HG02623 (cell line): ENCODE measurements around the gene CTR9.

Experiments
- ATAC-seq: cut with Tn5 transposase; IDR thresholded peaks from one replicate; pipeline ENCODE4 v1.9.1; 2021; ENCODE audit warnings: moderate library complexity; ENCODE audit not compliant: unreplicated experiment

The CTR9 gene

GRCh38 chr11:10779086-10779485 is 28.0 kb downstream of the CTR9 start:
- no peak for ATAC-seq

DNA sequence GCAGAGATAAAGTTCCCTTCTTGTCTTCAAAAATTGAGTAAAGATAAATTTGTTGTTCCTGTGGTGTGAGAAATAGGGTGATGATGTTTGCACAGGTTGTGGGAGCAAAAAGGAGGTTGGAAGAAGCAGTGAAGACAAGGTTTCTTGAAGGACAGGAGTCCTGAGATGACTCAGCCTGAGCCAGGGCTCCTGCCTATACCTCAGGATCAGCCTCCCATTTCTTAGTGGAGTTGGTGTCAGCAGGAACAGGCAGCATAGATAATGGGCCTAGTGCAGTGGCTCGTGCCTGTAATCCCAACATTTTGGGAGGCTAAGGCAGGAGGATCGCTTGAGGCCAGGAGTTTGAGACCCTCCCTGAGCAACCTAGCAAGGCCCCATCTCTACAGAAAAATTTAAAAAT is 29.0 kb downstream of the CTR9 start:
- ATAC-seq: no peak

GRCh38 chr11:10784232-10785145 is 33.4 kb downstream of the CTR9 start:
- no peak for ATAC-seq

GRCh38 chr11:10785146-10785474 is 34.1 kb downstream of the CTR9 start:
- no peak for ATAC-seq

DNA sequence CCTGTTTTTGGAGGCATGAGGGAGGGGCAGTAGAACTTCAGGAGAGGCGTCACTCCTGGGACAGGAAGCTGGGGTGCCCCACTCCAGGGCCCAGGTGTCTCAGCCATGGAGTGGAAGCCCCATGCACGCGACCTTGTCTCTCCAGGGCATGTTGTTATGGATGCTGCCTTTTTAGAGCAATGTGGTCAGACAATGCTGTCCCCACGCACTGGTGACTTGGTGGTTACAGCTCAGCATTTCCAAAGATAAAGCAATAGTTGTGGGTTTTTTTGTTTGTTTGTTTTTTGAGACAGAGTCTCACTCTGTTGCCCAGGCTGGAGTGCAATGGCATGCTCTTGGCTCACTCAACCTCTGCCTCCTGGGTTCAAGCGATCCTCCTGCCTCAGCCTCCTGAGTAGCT is 35.4 kb downstream of the CTR9 start:
- no peak for ATAC-seq

DNA sequence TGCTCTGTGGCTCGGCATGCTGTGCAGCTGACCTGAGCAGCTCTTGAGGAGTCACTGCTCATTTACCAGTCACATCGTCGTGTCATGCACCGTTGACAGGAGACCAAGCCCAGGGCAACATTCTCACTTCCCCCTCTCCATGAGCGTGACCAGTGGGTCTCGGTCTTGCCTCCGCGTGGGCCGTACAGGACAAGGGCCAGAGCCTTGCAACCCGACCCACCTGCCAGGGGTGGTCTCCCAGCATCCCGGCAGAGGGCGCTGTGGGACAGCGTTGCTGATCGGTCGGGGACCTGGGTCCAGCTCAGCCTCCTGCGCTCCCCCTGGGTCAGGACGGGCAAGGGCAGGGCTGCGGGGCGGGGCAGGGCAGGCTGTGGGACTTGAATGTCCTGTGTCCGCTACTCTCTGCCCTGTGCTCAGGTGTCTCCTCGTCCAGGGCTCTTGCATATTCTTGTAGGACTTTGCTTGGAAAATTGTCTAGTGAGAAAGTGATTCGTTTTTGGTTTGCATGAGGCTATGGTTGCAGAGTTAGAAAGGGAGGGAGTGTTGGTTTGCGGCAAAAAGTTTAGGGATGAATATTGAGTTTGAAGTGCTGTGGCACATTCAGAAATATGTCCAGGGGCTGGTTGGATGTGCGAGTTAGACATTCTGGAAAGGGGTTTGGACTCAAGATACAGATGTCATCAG is 41.5 kb downstream of the CTR9 start:
- peak; percentile 83 for ATAC-seq

DNA sequence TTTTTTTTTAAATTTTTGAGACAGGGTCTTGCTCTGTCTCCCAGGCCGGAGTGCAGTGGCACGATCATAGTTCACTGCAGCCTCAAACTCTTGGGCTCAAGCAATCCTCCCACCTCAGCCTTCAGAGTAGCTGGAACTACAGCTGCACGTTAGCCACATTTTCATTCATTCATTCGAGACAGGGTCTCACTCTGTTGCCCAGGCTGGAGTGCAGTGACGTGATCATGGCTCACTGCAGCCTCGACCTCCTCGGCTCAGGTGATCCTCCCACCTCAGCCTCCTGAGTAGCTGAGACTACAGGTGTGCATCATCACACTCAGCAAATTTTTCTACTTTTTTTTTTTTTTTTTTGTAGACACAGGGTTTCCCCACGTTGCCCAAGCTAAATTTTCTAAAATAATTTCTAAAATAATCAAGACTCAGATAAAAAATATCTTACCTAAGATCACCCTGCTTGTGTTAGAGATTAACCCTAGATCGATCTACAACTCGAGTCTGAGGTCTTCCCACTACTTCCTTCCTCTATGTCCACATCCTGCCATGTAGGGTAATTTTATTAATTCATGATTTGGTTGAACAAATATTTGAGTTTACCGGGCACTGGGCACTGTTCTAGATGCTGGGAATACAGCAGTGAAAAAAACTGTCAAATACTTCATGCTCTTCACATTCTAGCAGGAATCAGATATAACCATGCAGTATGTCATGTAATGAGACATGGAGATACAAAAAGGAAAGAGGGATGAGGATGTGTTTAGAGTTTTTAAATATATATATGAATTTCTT is 42.6 kb downstream of the CTR9 start:
- ATAC-seq: no peak

- ATAC-seq: no peak
Observed at GRCh38 chr11:10796191-10796590, 45.1 kb downstream of the CTR9 start.

DNA sequence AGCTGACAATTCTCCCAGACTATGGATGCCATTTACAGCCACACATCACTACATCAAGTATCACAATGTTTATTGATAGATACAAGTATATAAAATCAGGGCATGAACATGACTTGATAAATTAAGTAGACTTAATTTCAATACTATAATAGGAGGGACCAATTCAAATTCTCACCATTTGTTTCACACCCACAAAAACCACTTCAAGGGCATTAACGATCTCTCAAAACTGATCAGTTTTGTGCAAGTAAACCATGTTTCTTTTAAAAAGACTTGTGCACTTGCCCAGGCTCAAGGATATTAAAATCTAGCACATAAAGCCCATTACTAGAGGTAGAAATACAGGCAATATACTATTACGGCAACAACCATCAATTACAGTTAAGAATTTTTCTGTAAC is 46.0 kb downstream of the CTR9 start:
- no peak for ATAC-seq

GRCh38 chr11:10797531-10797930 is 46.5 kb downstream of the CTR9 start:
- ATAC-seq: no peak

DNA sequence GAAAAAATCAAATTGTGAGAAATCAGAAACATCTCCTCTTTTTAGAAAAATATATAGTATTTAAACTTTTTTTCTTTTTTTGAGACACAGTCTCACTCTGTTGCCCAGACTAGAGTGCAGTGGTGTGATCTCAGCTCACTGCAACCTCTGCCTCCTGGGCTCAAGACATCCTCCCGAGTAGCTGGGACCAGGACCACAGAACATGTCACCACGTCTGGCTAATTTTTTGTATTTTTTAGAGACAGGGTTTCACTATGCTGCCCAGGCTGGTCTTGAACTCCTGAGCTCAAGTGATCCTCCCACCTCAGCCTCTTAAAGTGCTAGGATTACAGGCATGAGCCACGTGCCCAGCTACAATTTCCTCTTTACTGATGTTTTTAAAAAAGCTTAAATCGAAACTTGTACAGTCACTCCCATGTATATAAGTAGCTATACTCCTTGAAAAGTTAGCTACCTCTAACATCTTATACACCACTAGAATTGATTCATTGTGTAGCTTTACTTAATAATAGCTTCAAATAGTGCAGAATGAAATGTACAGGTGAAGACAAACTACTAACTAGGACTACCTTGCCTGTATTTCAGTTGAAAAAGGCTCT is 47.4 kb downstream of the CTR9 start:
- ATAC-seq: no peak

- no peak for ATAC-seq
Observed at GRCh38 chr11:10800292-10800691, 49.2 kb downstream of the CTR9 start.

GRCh38 chr11:10803676-10804075 is 52.6 kb downstream of the CTR9 start:
- ATAC-seq: no peak

DNA sequence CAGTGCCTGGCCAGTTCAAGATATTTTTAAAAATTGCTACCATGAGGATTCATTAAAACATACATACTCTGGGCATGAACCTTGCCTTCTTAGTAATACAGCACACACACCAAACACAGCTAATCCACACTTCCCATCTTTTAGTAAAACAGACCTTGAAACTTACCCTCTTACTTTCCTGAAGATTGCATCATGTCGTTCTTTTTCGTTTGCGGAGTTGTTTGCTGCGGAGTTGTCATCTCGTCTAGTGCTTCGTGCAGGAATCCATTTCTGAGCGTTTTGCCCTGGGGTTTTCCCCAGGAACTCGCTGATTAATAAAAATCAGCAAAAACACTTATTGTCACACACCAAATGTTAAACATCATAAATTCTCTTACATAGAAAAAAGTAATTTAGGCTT is 54.7 kb downstream of the CTR9 start:
- ATAC-seq: no peak

- no peak for ATAC-seq
Observed at GRCh38 chr11:10806206-10806605, 55.2 kb downstream of the CTR9 start.

- peak; percentile 5 for ATAC-seq
Observed at GRCh38 chr11:10807493-10808234, 56.6 kb downstream of the CTR9 start.

DNA sequence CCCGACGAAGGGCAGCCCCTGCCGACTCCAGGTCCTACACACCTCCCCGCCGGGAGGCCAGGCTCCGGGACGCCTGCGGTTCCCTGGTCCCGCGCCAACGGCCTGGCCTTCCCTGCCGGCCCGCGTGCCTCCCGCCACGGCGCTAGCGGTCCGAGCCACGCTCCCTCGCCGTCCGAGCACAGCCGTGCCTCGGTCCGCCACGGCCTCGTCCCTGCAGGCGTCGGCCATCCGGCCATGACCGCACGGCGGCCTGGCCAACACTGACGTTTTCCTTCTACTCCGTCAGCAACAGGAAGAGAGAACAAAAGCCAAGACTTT is 57.1 kb downstream of the CTR9 start:
- no peak for ATAC-seq

- peak; percentile 90 for ATAC-seq
Observed at GRCh38 chr11:10808553-10809372, 57.7 kb downstream of the CTR9 start, which contains the start of gene EIF4G2. EIF4G2 (minus strand) TSS chr11:10808926.

DNA sequence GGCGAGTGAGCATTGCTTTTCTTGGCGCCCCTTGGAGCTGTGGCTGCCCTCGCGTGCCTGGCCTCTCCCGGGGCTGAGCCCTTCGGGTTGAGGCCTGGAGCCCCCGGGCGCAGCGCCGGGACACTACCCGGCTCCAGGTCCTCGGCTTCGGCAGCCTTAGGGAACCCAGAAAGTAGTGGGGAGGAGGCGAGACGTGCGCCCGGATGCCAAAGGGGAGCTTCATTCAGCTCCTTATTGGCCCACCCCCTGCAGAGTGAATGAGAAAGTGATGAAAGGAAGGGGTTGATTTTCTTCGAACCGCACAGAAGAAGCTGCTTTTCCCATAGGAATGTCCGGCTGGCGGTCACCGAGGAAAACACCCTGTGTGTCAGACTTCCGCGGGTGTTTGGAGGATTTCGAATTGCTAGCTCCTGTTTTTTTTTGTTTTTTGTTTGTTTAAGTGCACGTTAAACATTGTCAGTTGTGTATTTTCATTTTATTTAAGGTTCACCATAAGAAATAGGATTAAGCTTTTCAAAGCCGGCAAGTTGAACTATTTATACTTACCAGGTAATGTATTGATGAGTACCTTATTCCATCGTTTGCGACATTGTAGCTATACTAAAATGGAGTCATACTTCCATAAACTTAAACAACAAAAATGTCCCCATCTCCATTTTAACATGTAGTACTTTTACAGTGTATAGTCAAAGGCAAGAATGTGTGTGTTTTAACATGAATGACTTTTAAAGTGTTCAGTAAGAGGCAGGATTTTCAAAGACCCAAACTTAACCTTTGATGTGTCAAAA is 58.5 kb downstream of the CTR9 start:
- peak; percentile 14 for ATAC-seq
